ENCODE measurements around the gene RASAL1.
A peak's percentile ranks its signal among the peaks of the same experiment; 100 is the strongest.

The RASAL1 gene

DNA sequence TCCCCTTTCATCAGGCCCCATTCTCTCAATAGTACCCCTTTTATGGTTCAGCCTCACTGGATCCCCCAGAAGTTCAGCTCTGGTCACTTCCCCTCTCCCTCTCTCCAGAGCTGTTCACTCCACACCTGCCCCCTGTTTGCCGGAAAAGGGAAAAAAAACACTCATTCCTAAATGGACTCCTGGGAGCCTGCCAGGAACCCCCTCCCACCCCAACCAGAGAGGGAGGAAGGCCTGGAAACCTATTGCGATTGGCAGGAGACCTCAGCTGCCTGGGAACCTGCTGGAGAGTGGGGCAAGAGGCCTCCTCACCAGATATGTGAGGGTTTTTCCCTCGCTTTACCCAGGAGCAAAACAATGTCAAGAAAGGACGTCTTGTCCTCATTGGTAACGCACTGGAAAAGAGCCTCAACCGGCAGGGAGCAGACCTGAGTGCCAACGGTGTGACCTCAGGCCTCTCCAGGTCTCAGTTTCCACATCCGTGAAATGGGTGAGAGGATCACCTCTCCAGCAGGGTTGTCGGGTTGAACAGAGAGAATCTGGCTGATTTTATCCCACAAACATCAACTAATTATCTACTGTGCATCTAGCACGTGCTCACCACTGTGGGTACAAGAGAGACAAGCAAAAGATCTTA, 74.4 kb downstream of the RASAL1 start:
- peaks cover 2 to 9% of the 10 kb centered on the region in 2 donors for H3K4me1 Mint-ChIP-seq (ENCODE audit: low read depth in 2 of 2)
- no peak overlapping the region for H3K4me3 Mint-ChIP-seq
- DNase-seq: no peak
- H3K36me3 Mint-ChIP-seq (ENCODE audit: insufficient read depth): peaks cover 2% of the 10 kb centered on the region
- H3K27me3 Mint-ChIP-seq: no peaks in the 10 kb centered on the region
- ATAC-seq (replicated peaks): no peak
- H3K27ac Mint-ChIP-seq: peak overlapping the region in 1 of 2 donors; percentile 53
- H3K9me3 Mint-ChIP-seq: no peaks in the 10 kb centered on the region

DNA sequence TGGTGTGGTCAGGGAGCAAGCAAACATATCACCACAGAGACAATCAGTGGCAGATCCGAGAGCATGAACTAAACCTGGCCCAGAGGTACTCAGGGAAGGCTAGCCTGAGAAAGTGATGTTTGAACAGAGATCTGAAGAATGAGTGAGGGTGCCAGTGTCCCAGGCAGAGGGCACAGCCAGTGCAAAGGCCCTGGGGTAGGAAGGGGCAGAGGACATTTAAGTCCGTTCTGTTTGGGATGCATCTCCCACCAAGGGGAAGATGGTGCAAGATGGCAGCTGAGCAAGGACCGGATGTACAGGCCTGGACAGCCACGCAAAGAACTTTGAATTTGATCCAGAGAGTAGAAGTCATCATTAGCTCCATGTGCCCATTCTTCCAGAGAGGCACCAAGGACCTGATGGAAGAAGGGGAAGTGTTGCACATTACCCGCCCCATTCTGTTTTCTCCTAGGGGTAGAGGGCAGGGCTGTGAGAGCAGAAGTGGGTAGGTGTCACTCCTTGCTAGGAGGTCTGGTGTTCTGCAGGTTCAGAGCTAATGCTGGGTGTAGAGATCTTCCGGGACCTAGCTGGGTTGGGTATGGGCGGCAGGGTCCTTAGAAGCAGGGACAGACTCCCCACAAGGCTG, 75.1 kb downstream of the RASAL1 start:
- H3K27ac Mint-ChIP-seq: no peak overlapping the region
- no peak for ATAC-seq (replicated peaks)
- H3K36me3 Mint-ChIP-seq (ENCODE audit: insufficient read depth): peaks cover 3% of the 10 kb centered on the region
- H3K27me3 Mint-ChIP-seq: no peaks in the 10 kb centered on the region
- H3K4me3 Mint-ChIP-seq: no peak overlapping the region
- H3K4me1 Mint-ChIP-seq (ENCODE audit: low read depth in 2 of 2): peaks cover 4 to 12% of the 10 kb centered on the region in 2 donors
- H3K9me3 Mint-ChIP-seq: no peaks in the 10 kb centered on the region
- DNase-seq: no peak

DNA sequence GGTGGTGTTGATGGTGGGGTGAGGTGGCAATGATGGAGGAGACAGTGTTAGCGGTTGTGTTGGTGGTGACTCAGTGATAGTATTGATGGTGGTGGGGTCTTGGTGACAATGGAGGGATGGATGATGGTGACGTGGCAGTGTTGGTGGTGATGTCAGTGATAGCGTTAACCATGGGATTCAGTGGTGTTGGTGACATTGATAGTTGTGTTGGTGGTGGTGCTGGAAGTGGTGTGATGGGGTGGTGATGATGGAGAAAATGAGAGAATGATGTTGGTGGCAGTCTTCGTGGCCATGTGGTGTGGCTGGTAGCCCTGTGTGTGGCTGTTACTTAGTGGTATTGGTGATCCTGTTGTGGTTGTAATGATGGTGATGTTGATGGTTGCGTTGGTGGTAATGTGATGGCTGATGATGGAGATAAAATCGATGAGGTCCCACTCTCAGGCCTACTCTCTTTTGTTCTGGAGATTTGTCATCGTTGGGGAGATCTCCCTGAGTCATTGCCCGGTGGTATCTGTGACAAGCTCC, 76.4 kb downstream of the RASAL1 start:
- H3K4me3 Mint-ChIP-seq: no peak overlapping the region
- ATAC-seq (replicated peaks) (peak; percentile 36), DNase-seq (no peak)
- peaks cover 3% of the 10 kb centered on the region for H3K36me3 Mint-ChIP-seq (ENCODE audit: insufficient read depth)
- no peaks in the 10 kb centered on the region for H3K9me3 Mint-ChIP-seq
- peaks cover 4 to 10% of the 10 kb centered on the region in 2 donors for H3K4me1 Mint-ChIP-seq (ENCODE audit: low read depth in 2 of 2)
- H3K27ac Mint-ChIP-seq: no peak overlapping the region
- no peaks in the 10 kb centered on the region for H3K27me3 Mint-ChIP-seq

DNA sequence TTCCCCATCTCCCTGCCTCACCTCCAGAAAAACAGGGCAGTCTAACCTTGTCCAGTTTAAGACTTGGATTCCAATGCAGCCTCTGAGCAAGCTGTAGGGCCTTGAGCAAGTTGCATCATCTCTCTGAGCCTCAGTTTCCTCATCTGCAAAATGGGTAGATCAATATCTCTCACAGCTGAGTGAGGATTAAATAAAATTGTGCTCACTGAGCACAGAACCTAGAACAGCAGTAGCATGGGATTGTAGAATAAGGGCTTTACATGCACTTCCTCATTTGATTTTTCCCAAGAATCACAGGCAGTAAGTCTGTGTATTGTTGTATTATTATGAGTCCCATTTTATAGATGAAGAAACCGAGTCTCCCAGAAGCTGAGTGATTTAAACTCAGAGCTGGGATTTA, 77.0 kb downstream of the RASAL1 start:
- Mint-ChIP-seq H3K9me3 (no peaks in the 10 kb centered on the region), H3K4me3 (no peak overlapping the region), H3K27ac (no peak overlapping the region), H3K4me1 (ENCODE audit: low read depth in 2 of 2) (peaks cover 4 to 10% of the 10 kb centered on the region in 2 donors), H3K27me3 (no peaks in the 10 kb centered on the region), H3K36me3 (ENCODE audit: insufficient read depth) (peaks cover 3% of the 10 kb centered on the region)
- DNase-seq (no peak), ATAC-seq (replicated peaks) (no peak)

DNA sequence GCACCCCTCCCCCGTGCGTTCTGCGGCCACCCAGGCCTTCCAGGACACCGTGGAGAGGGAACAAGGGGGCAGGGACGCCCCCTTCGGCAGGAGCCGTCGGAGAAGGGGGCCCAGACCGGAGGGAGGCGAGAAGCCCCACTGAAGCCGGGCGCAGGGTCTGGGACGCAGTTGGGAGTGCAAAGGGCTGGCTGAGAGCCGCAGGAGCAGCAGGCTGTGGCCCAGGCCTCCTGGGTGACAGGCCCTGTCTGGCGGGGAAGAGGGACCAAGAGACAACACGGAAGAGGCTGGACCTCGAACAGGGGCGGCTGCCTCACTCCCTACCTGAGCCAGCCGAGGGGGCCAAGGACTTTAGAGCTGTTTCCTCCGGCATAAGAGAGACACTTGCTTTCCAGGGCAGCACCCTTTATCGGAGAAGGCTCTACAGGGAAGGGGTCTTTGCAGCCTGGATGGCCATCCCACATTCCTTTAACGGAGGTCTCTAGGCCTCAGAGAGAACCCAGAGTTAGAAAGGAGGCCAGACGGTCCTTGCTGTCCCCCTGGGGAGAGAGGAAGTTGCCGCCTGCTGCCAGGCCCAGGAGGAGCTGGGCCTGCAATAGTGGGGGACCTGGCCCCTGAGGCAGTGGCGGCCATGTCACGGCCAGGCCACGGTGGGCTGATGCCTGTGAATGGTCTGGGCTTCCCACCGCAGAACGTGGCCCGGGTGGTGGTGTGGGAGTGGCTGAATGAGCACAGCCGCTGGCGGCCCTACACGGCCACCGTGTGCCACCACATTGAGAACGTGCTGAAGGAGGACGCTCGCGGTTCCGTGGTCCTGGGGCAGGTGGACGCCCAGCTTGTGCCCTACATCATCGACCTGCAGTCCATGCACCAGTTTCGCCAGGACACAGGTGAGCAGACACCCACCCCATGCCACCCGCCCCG, 77.7 kb downstream of the RASAL1 start:
- Mint-ChIP-seq H3K27me3 (no peaks in the 10 kb centered on the region), H3K4me1 (ENCODE audit: low read depth in 2 of 2) (peaks cover 4 to 10% of the 10 kb centered on the region in 2 donors), H3K27ac (no peak overlapping the region), H3K36me3 (ENCODE audit: insufficient read depth) (peaks cover 3% of the 10 kb centered on the region), H3K4me3 (peak overlapping the region; percentile 19 to 54), H3K9me3 (no peaks in the 10 kb centered on the region)
- no peak for ATAC-seq (replicated peaks)
- no peak for DNase-seq

DNA sequence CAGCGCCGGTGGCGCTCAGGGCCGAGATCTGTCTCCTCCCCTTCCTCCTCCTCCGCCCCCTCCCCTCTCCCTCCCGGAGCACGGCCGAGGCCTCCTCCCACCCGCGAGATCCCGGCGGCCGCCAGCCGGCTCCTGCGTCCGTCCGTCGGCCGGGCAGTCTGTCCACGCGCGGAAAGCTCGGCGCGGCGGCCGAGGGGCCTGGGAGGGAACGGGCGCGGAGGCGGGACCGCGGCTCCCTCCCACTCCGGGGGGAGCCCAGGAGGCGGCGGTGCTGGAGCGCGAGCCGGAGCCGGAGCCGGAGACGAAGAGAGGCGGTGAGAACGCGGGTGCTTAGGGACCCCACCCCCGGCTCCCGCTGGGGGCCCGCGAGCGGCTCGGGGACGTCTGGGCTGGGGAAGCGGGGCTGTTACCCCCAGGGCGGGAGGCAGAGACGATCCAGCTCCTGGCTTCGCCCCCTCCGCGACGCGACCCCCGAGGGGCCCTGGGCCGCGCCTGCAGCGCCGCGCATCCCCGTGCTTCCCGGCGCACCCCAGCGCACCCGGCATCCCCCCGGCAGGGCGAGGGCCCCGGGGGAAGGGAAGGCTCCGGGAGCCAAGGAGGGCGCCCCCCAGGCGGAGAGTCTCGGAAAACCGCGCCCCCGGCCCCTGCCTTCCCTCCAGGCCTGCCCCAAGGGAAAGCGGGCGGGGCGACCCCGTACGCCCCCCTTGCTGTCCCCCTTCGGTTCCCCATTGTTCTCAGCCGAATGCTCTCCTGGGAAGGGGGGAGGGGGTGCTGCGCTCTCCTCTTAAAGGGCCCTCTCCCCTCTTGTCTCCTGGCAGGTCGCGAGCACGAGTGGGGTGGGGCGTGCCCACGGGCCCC, 78.7 kb downstream of the RASAL1 start, which contains the start of gene DTX1:
DTX1 (plus strand) TSS at position 100 of the 858 bp plus-strand sequence. CDS start 1,463 bp downstream, outside the sequence.
- Mint-ChIP-seq H3K9me3 (no peaks in the 10 kb centered on the region), H3K27me3 (no peaks in the 10 kb centered on the region), H3K4me3 (peak within 1 kb of the TSS; percentile 77 to 80), H3K36me3 (ENCODE audit: insufficient read depth) (peaks cover 3% of the 10 kb centered on the region), H3K27ac (peak within 1 kb of the TSS in 1 of 2 donors; percentile 83), H3K4me1 (ENCODE audit: low read depth in 2 of 2) (peaks cover 4 to 14% of the 10 kb centered on the region in 2 donors)
- ATAC-seq (replicated peaks) (peak; percentile 80), DNase-seq (peak; percentile 19 to 36 (median 20))

DNA sequence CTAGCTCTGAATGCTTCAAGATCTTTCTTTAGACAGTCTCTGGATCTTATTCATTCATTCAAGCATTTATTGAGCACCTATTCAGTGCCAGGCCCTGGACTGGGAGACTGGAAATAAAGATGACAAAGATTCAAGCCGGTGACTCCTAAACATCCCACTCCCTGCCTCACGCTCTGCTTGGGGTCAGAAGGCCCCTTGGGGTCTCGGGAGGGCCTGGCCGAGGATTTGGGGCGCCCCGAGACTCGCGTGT, 79.3 kb downstream of the RASAL1 start:
- peaks cover 4 to 14% of the 10 kb centered on the region in 2 donors for H3K4me1 Mint-ChIP-seq (ENCODE audit: low read depth in 2 of 2)
- H3K36me3 Mint-ChIP-seq (ENCODE audit: insufficient read depth): peaks cover 3% of the 10 kb centered on the region
- H3K27ac Mint-ChIP-seq: peak overlapping the region in 1 of 2 donors; percentile 83
- no peaks in the 10 kb centered on the region for H3K9me3 Mint-ChIP-seq
- H3K4me3 Mint-ChIP-seq: peak overlapping the region; percentile 77 to 80
- ATAC-seq (replicated peaks): no peak
- DNase-seq: no peak
- no peaks in the 10 kb centered on the region for H3K27me3 Mint-ChIP-seq

DNA sequence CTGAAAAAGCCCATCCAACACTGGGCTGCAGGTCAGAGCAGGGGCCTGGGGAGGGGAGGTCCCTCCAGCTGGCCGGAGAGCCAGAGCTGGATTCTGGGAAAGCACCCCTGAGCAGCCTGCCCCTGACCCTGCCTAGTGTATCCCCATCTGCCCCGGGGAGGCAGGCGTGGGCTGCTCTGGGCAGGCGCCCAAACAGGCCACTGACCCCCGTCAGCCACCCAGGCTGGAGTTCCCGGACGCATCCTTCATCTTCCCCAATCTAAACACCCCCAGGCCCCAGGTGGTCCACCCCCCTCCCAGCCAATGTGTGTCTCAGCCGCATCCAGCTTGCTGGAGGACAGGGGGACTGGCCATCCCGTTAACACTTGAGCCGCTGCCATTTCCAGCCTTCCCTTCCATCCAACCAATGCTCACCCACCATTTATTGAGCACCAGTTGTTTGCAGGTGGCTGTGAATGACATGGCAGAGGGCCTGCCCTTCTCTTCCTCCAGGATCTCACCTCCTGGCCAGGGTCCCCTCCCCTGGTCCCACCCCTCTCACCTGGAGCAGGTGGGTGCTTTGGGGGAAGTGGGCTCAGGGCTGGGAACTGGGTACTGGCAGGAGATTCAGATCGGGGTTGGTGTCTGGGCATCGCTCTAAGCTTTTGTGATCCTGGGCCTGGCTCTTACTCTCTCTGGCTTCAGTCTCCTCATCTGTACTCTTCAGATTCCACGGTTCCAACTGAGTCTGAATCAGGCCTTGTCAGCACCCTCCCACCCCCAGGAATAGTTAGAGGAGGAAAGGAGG, 79.8 kb downstream of the RASAL1 start:
- Mint-ChIP-seq H3K4me1 (ENCODE audit: low read depth in 2 of 2) (peaks cover 4 to 14% of the 10 kb centered on the region in 2 donors), H3K9me3 (no peaks in the 10 kb centered on the region)

DNA sequence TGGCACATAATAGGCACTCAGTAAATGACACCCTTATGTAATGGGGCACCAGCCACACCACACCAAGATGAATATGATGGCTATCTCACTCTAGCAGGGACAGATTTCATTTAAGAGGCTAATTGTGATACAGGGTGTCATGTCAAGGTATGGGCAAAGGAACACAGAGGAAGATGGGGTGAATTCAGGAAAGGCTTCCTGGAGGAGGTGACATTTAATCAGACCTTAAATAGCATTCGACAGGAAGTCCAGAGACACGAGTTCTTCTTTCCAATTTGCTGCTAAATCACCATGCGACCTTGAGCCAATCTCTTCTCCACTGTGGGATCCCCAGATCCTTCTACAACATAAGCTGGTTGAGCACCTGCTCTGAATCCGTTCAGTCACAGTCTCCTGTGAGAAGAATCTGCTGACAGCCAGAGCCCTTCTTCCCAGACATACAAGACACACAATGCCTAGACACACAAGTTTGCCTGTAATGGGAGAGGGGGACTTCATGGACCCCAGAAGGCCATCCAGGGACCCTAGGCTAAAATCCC, 80.5 kb downstream of the RASAL1 start:
- ATAC-seq (replicated peaks) (no peak), DNase-seq (no peak)
- no peak overlapping the region for H3K27ac Mint-ChIP-seq
- no peaks in the 10 kb centered on the region for H3K27me3 Mint-ChIP-seq
- H3K4me3 Mint-ChIP-seq: peak overlapping the region; percentile 15 to 31
- H3K4me1 Mint-ChIP-seq (ENCODE audit: low read depth in 2 of 2): peaks cover 4 to 14% of the 10 kb centered on the region in 2 donors
- no peaks in the 10 kb centered on the region for H3K9me3 Mint-ChIP-seq
- peaks cover 3% of the 10 kb centered on the region for H3K36me3 Mint-ChIP-seq (ENCODE audit: insufficient read depth)

More for the DNA sequence above, 79.8 kb downstream of the RASAL1 start:
- ATAC-seq (replicated peaks): no peak
- Mint-ChIP-seq H3K36me3 (ENCODE audit: insufficient read depth) (peaks cover 3% of the 10 kb centered on the region), H3K27ac (peak overlapping the region in 1 of 2 donors; percentile 83), H3K4me3 (peak overlapping the region; percentile 77 to 80), H3K27me3 (no peaks in the 10 kb centered on the region)
- no peak for DNase-seq

DNA sequence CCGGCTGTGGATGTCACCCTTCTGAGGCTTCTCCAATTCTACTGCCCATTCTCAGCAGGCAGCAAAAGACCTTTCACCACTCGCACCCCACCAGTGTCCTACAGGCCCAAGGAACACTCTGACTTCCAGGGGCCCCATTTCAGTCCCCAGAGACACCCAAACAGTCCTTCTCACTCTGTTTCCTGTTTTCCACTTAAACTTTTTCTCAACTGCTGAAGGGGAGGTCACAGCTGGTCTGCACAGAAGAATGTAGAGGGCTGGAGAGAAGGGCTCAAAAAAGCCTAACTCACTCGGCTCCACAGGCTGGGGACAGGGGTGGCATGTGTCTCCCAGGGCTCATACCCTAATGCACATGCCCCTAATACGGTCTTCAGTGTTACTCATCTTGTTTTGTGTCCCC, 83.2 kb downstream of the RASAL1 start:
- DNase-seq (no peak), ATAC-seq (replicated peaks) (no peak)
- Mint-ChIP-seq H3K4me3 (no peak overlapping the region), H3K27me3 (no peaks in the 10 kb centered on the region), H3K4me1 (ENCODE audit: low read depth in 2 of 2) (peaks cover 4 to 14% of the 10 kb centered on the region in 2 donors), H3K9me3 (no peaks in the 10 kb centered on the region), H3K27ac (no peak overlapping the region), H3K36me3 (ENCODE audit: insufficient read depth) (peaks cover 3% of the 10 kb centered on the region)

DNA sequence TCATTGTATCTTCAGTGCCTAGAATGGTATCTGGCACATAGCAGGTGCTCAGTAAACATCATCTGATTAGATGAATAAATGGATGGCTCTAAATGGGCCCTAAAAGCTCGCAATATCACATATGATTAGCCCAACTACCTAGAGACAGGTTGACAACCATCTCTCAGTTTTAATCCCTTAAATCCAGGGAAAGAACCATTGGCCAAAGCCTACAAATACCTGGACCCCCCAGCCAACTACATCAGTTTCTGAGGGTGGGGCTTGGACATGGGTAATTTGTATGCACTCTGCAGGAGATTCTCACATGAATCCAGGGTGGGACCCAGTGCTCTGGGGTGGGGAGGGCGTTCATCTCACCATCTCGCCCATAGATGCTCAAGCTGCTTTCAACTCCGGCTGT, 83.8 kb downstream of the RASAL1 start:
- ATAC-seq (replicated peaks) (no peak), DNase-seq (no peak)
- Mint-ChIP-seq H3K27me3 (no peaks in the 10 kb centered on the region), H3K36me3 (ENCODE audit: insufficient read depth) (peaks cover 3% of the 10 kb centered on the region), H3K4me3 (no peak overlapping the region), H3K27ac (no peak overlapping the region), H3K9me3 (no peaks in the 10 kb centered on the region), H3K4me1 (ENCODE audit: low read depth in 2 of 2) (peaks cover 4 to 14% of the 10 kb centered on the region in 2 donors)

DNA sequence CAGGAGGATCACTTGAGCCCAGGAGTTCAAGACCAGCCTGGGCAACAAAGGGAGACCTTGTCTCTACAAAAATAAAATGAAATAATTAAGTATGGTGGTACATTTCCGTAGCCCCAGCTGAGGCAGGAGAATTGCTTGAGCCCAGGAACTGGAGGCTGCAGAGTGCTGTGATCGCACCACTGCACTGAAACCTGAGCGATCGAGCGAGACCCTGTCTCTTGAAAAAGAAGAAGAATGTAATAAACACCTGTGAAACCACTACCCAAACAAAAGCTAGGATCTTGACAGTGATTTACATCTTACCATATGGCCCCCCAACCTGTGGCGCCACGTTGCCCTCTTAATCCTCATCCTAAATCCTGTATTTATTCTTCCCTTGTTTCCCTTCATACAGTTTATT, 84.8 kb downstream of the RASAL1 start:
- no peak for DNase-seq
- Mint-ChIP-seq H3K27ac (no peak overlapping the region), H3K9me3 (no peaks in the 10 kb centered on the region), H3K27me3 (no peaks in the 10 kb centered on the region), H3K4me1 (ENCODE audit: low read depth in 2 of 2) (peaks cover 0 to 10% of the 10 kb centered on the region in 2 donors), H3K36me3 (ENCODE audit: insufficient read depth) (no peaks in the 10 kb centered on the region), H3K4me3 (no peak overlapping the region)
- no peak for ATAC-seq (replicated peaks)

Data from effector memory CD8-positive, alpha-beta T cell (primary cell).